Upper lobe of right lung (tissue), 1 donor: Measurements from ENCODE around the gene SND1. TPM values are rescaled to one million over a fixed set of nuclear protein-coding genes. Genes with fewer than 3 reads are reported as not detected.

ENCODE experiments used
- ATAC-seq: fragments of 200-7000 bp; cut with Tn5 transposase; one replicate; pipeline ENCODE4 v1.9.1; 2020; ENCODE audit warnings: mild to moderate bottlenecking, moderate library complexity
- DNase-seq: peaks from one replicate; pipeline ENCODE4 v3.0.0-alpha.2; 2020
- H3K27ac ChIP-seq: fragments of 200-600 bp; one replicate; pipeline ENCODE4 v1.8.0; 2022
- H3K27me3 ChIP-seq: fragments of 200-600 bp; one replicate; pipeline ENCODE4 v1.8.0; 2022; ENCODE audit warnings: mild to moderate bottlenecking
- H3K36me3 ChIP-seq: fragments of 200-600 bp; one replicate; pipeline ENCODE4 v1.8.0; 2022
- H3K4me1 ChIP-seq: fragments of 200-600 bp; one replicate; pipeline ENCODE4 v1.8.0; 2022
- H3K4me3 ChIP-seq: fragments of 200-600 bp; one replicate; pipeline ENCODE4 v1.8.0; 2022; ENCODE audit warnings: mild to moderate bottlenecking
- H3K9me3 ChIP-seq: fragments of 200-600 bp; one replicate; pipeline ENCODE4 v1.8.0; 2022
- CTCF ChIP-seq: fragments of 200-600 bp; IDR thresholded peaks from one replicate; pipeline ENCODE4 v1.8.0; 2022; ENCODE audit warnings: antibody characterized with exemption
- intact Hi-C: fragments of 100-400 bp; cut with DNase I; formaldehyde crosslinking; loops from one replicate; pipeline ENCODE4 v1.11.0; 2022
- total RNA-seq: library from RNA; stranded (reverse); fragmentation: NEBNext Ultra II Directional; extraction: Animal tissue kit (Norgen Biotek cat#: 25700); gene quantifications from one replicate; pipeline ENCODE4 v1.2.1, GENCODE V29; 2021
- donor health status: DM: no; HTN: yes; CAD: no; lungs with severe emphysema.

The SND1 gene
- total RNA-seq, 1 donor from 2014 or later = 150 TPM

GRCh38 chr7:127781081-127781480, 129.1 kb downstream of the SND1 start:
- intact Hi-C loops = no loop called here
- no peaks in the 10 kb centered on the region for H3K36me3 ChIP-seq
- peaks cover 16% of the 10 kb centered on the region for H3K4me1 ChIP-seq
- no peak for TF ChIP-seq CTCF
- H3K4me3 ChIP-seq = no peak overlapping the region
- no peaks in the 10 kb centered on the region for H3K27me3 ChIP-seq
- H3K27ac ChIP-seq = no peak overlapping the region
- no peaks in the 10 kb centered on the region for H3K9me3 ChIP-seq
- DNase-seq = no peak
- ATAC-seq = no peak

DNA sequence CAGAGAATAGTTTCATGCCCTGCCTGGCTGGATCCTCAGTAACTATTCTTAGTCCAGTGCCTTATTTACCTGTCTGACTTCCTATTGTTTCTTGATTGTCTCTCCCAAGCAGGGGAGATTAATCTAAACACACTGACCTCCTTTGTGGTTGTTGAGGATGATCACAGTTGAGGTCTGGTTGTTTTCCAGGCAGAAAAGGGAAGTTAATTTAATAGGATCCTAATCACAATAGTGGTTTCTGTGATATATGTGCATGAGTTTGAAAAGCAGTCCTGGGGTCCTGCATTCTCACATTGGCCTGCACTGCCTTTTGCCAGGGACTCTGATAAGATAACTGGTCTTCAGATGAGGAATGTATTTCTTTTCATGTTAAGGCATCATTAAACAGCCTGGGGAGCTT, 130.1 kb downstream of the SND1 start:
- H3K4me3 ChIP-seq = no peak overlapping the region
- no peaks in the 10 kb centered on the region for H3K27me3 ChIP-seq
- no peaks in the 10 kb centered on the region for H3K9me3 ChIP-seq
- H3K4me1 ChIP-seq = peaks cover 19% of the 10 kb centered on the region
- peak; percentile 39 for ATAC-seq
- no peak for TF ChIP-seq CTCF
- no peak overlapping the region for H3K27ac ChIP-seq
- intact Hi-C loops = no loop called here
- no peaks in the 10 kb centered on the region for H3K36me3 ChIP-seq
- DNase-seq = no peak

- intact Hi-C loops = no loop called here
- TF ChIP-seq CTCF = no peak
- no peak for DNase-seq
Measured at GRCh38 chr7:127782654-127783559, 130.9 kb downstream of the SND1 start.

GRCh38 chr7:127786184-127786583, 134.2 kb downstream of the SND1 start:
- H3K4me3 ChIP-seq = no peak overlapping the region
- H3K27ac ChIP-seq = no peak overlapping the region
- H3K4me1 ChIP-seq = peaks cover 24% of the 10 kb centered on the region
- no peak for ATAC-seq
- no peak for TF ChIP-seq CTCF
- no peaks in the 10 kb centered on the region for H3K27me3 ChIP-seq
- H3K9me3 ChIP-seq = no peaks in the 10 kb centered on the region
- intact Hi-C loops = no loop called here
- no peak for DNase-seq
- H3K36me3 ChIP-seq = no peaks in the 10 kb centered on the region

More at GRCh38 chr7:127782654-127783559, 130.9 kb downstream of the SND1 start:
- no peak overlapping the region for H3K27ac ChIP-seq
- ATAC-seq = peak; percentile 81
- no peaks in the 10 kb centered on the region for H3K27me3 ChIP-seq
- H3K4me1 ChIP-seq = peaks cover 24% of the 10 kb centered on the region
- no peaks in the 10 kb centered on the region for H3K36me3 ChIP-seq
- H3K4me3 ChIP-seq = no peak overlapping the region
- no peaks in the 10 kb centered on the region for H3K9me3 ChIP-seq

- TF ChIP-seq CTCF = no peak
- no peaks in the 10 kb centered on the region for H3K36me3 ChIP-seq
- ATAC-seq (no peak), DNase-seq (no peak)
- no peak overlapping the region for H3K27ac ChIP-seq
- H3K27me3 ChIP-seq = no peaks in the 10 kb centered on the region
- no peak overlapping the region for H3K4me3 ChIP-seq
- peaks cover 14% of the 10 kb centered on the region for H3K4me1 ChIP-seq
- H3K9me3 ChIP-seq = no peaks in the 10 kb centered on the region
- intact Hi-C loops = no loop called here
Measured at GRCh38 chr7:127789031-127789430, 137.0 kb downstream of the SND1 start.
